Thoracic aorta (tissue), 2 donors: ENCODE measurements around the gene CTSO. TPM values are rescaled to one million over a fixed set of nuclear protein-coding genes. Genes with fewer than 3 reads are reported as not detected.

ENCODE experiments used
- ATAC-seq: fragments of 150-250 bp; one replicate; pipeline ENCODE4 v1.8.0; 2017; ENCODE audit warnings: low read depth; ENCODE audit not compliant: insufficient number of reproducible peaks, low FRiP score
- DNase-seq: peaks from one replicate; pipeline ENCODE4 v3.0.0-alpha.2; 2020; ENCODE audit warnings: low spot score
- H3K27ac ChIP-seq, 2 donors: fragments of 200-600 bp; sonication (generic); 1 replicate in 1 of 2; 2 replicates in 1 of 2; pipeline ENCODE4 v1.5.1; 2016; ENCODE audit warnings: mild to moderate bottlenecking in 2 of 2, moderate library complexity in 2 of 2
- H3K27me3 ChIP-seq: fragments of 200-600 bp; sonication (generic); replicated peaks from 2 replicates; pipeline ENCODE4 v1.6.0; 2016; ENCODE audit warnings: mild to moderate bottlenecking; ENCODE audit not compliant: insufficient read depth
- H3K36me3 ChIP-seq: fragments of 200-600 bp; sonication (generic); one replicate; pipeline ENCODE4 v1.5.1; 2016
- H3K4me1 ChIP-seq, 2 donors: fragments of 200-600 bp; sonication (generic); 1 replicate in 1 of 2; 2 replicates in 1 of 2; pipeline versions ENCODE4 v1.5.1 to v1.6.0; 2016; ENCODE audit warnings: low read depth in 2 of 2, mild to moderate bottlenecking in 1 of 2; ENCODE audit not compliant: control insufficient read depth in 1 of 2
- H3K4me3 ChIP-seq: fragments of 200-600 bp; sonication (generic); 2 replicates; pipeline ENCODE4 v1.5.1; 2016; ENCODE audit warnings: mild to moderate bottlenecking
- H3K9me3 ChIP-seq: fragments of 200-600 bp; sonication (generic); 2 replicates; pipeline ENCODE4 v1.5.1; 2016
- CTCF ChIP-seq: fragments of 200-600 bp; sonication (generic); IDR thresholded peaks from one replicate; pipeline ENCODE4 v1.5.1; 2019; ENCODE audit warnings: antibody characterized with exemption
- total RNA-seq, 2 donors: library from RNA; depleted of rRNA; stranded (reverse); fragments of >200 nt; gene quantifications; one replicate each; pipeline versions ENCODE4 v1.1.0 to v1.2.3, GENCODE V29; 2016

The CTSO gene
- total RNA-seq, 2 donors from 2014 or later, result 31.1 to 36.6 TPM

- Histone ChIP-seq H3K27me3 (no peaks in the 10 kb centered on the region), H3K36me3 (no peaks in the 10 kb centered on the region), H3K4me3 (no peak overlapping the region), H3K9me3 (no peaks in the 10 kb centered on the region), H3K4me1 (no peaks in the 10 kb centered on the region), H3K27ac (no peak overlapping the region)
- no peak for DNase-seq
- no peak for ATAC-seq
- TF ChIP-seq CTCF, result no peak
These were observed 77.8 kb downstream of the CTSO start for GRCh38 chr4:155875878-155876277.

Other genes with a start within 250 kb of the CTSO start
- gene GUCY1B1, start 194.8 kb downstream of the CTSO start, total RNA-seq, result 10 to 100 TPM; 32.7 to 34.1 TPM
- not detected for gene ASIC5, start 87.6 kb downstream of the CTSO start, total RNA-seq
- gene TDO2, start 50.2 kb downstream of the CTSO start, total RNA-seq, result not detected